ENCODE data around the gene JPH2. TPM values are rescaled to one million over a fixed set of nuclear protein-coding genes. Genes with fewer than 3 reads are reported as not detected.

Gene JPH2
- total RNA-seq, 4 donors from 2014 or later: 0.17 to 8.7 (median 4.0) TPM

DNA sequence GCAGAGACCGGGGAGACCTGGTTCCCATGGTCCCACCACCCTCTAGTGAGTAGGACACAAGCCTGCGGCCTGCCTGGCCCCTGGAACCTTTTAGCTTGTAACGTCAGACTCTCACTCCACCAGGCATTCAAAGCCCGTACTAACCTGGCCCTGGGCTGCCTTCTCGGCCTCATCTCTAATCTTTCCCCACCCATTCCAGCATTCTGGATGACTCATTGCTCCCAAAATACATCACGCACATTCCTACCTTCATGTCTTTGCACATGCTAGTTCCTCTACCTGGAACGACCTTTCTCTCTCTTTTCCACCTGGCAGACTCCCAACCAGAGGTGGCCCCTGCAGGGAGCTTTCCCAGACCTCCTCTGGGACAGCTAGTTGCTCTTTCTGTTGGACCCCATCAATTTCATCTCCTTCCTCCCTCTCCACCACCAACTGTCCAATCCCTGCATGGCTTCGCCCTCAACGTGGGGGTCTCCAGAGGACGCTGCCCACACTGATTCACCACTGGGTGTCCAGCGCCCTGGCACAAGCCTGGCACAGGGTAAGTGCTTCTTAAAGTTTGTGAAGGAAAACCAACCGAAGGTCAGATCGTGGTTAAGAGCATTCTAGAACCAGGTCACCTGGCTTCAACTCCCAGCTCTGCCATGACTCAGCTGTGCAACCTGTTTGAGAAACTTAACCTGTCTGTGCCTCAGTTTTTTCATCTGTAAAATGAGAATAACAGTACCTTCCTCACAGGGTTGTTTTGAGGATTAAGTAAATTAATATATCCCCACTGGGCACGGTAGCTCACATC, 35.2 kb downstream of the JPH2 start:
- TF ChIP-seq, protein P1, sequence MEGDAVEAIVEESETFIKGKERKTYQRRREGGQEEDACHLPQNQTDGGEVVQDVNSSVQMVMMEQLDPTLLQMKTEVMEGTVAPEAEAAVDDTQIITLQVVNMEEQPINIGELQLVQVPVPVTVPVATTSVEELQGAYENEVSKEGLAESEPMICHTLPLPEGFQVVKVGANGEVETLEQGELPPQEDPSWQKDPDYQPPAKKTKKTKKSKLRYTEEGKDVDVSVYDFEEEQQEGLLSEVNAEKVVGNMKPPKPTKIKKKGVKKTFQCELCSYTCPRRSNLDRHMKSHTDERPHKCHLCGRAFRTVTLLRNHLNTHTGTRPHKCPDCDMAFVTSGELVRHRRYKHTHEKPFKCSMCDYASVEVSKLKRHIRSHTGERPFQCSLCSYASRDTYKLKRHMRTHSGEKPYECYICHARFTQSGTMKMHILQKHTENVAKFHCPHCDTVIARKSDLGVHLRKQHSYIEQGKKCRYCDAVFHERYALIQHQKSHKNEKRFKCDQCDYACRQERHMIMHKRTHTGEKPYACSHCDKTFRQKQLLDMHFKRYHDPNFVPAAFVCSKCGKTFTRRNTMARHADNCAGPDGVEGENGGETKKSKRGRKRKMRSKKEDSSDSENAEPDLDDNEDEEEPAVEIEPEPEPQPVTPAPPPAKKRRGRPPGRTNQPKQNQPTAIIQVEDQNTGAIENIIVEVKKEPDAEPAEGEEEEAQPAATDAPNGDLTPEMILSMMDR (IDR thresholded peaks at IDR 0.05; ENCODE audit: low read depth): no peak

DNA sequence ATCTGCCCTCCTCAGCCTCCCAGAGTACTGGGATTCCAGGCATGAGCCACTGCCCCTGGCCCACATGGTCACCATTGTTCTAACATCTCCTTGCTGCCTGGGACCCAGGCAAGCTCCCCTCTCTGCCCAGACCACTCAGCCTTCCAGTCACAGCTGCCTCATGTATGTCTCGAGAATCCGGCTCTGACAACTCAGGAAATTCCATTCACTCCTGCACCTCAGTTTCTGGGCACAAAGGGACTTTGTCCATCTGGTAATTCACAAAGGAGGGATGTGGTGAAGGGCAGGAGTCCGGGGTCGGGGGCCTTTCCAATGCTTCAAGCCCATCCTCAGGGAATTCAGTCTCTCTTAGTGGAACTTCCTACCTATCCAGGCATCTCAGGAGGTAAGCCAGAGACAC, 40.7 kb downstream of the JPH2 start:
- TF ChIP-seq, protein P1 (IDR thresholded peaks at IDR 0.05; ENCODE audit: low read depth): no peak

DNA sequence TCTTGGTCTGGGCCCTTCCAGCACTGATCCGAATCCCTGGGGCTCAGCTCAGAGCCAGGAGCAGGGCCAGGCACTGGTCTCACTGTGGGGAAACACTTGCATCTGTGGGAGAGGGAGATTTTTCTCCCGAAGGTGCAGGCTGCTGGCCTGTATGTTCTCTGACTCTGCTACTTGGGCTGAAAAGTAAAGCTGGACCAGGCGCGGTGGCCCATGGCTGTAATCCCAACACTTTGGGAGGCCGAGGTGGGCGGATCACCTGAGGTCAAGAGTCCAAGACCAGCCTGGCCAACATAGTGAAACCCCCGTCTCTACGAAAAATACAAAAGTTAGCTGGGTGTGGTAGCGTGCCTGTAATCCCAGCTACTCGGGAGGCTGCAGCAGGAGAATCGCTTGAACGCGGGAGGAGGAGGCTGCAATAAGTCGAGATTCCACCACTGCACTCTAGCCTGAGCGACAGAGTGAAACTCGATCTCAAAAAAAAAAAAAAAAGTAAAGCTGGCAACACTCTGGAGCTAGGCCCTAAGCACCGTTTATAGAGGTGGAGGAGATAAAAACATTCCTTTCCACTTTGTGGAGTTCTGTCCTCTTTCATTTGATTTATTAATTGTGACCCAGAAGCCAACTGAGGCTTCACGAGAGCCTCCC, 41.7 kb downstream of the JPH2 start:
- TF ChIP-seq, protein P1 (IDR thresholded peaks at IDR 0.05; ENCODE audit: low read depth): no peak

DNA sequence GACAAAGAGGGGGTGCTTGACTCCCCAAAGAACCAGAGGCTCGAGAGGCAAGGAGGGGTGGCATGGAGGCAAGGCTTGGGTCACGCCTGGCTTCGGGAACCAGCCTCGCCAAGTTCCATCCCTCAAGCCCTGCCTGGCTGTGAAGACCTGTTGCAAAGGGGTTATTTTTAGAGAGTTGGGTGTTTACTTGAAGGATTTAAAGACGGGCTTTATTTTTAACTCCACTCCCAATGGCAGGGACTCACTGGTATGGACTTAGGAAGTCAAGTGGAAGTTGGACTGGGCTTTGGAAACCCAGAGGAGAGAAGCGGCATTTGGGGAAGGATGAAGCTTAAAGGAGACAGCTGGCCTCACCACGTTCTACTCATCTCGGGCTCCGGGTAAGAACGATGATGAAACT, 43.1 kb downstream of the JPH2 start:
- TF ChIP-seq, protein P1 (IDR thresholded peaks at IDR 0.05; ENCODE audit: low read depth): no peak

DNA sequence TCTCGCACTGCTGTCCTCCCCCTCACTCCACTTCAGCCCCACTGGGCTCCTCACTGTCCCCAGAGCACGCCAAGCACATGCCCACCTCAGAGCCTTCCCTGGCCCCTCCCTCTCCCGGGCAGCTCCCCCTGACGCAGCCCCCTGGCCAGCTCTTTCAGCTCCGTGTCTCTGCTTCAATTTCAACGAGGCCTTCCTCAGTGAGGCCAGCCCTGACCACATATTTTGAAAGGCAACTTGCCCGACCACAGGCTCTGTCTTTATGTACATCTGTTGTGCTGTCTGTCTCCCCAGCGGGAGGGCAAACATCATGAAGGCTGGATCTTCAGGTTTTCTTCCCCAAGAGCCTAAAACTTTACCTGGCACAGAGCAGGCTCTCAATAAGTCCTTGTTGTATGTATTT, 44.6 kb downstream of the JPH2 start:
- TF ChIP-seq, protein P1 (IDR thresholded peaks at IDR 0.05; ENCODE audit: low read depth): no peak

DNA sequence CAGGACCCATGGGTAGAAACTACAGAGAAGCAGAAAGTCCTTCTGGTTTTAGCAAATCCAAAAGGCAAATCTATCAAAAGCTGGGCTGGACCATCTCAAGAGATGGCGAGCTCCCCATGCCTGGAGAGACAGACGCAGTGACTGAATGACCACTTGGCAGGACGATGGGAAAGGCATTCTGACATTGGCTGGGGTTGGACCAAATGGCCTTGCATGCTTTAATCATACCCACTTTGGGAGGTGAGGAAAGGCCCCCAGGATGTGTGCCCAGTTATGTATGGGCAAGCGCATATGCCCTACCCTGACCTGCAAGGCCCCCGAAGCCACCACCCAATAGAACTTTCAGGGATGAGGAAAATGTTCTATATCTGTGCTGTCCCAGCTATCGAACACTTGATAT, 45.1 kb downstream of the JPH2 start:
- TF ChIP-seq, protein P1 (IDR thresholded peaks at IDR 0.05; ENCODE audit: low read depth): no peak

DNA sequence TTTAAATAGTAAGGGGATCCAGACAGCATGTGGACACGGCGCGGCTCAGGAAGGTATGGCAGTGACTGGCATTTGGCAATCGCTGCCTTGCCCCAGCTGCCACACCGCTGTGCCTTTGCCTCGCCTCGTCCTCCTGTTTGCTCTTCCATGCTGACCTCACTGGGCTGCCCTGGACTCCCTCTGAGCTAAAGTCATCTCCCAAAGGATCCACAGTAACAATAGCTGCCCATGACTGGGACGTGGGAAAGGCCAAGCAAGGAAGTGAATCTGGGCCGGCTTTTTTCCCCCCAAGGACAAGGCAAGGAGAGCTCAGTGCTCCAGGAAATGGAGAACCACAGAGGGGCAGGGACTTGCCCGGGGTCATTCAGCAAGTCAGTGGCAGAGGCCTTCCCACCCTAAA, 48.1 kb downstream of the JPH2 start:
- TF ChIP-seq, protein P1 (IDR thresholded peaks at IDR 0.05; ENCODE audit: low read depth): no peak

All from subcutaneous adipose tissue (tissue), 4 donors.